SK-N-SH (cell line): ENCODE results near the gene EP400. TPM values are rescaled to one million over a fixed set of nuclear protein-coding genes. Genes with fewer than 3 reads are reported as not detected.

Experiments used
- CTCF ChIA-PET: fragments of 300-600, 350-600 bp; formaldehyde crosslinking; extraction: SDS; loops from one replicate; lab custom pipeline; 2021; lab: Yijun Ruan, JAX
- POLR2A ChIA-PET: fragments of 350-600 bp; sonication (Branson Sonifier 250); formaldehyde crosslinking; extraction: SDS; loops from one replicate; lab custom pipeline; 2020; ENCODE audit warnings: antibody characterized with exemption, inconsistent platforms; lab: Yijun Ruan, JAX
- DNase-seq: peaks from one replicate; pipeline ENCODE4 v3.0.0; 2012
- H2AFZ ChIP-seq: fragments of 200-600 bp; sonication (generic); 2 replicates; pipeline ENCODE4 v1.8.1; 2016; ENCODE audit warnings: antibody characterized with exemption, mild to moderate bottlenecking, low read depth
- H3F3A ChIP-seq: fragments of 200-600 bp; sonication (generic); replicated peaks from 2 replicates; pipeline ENCODE3; 2016; ENCODE audit warnings: antibody characterized with exemption, mild to moderate bottlenecking; ENCODE audit not compliant: insufficient read depth
- H3K27ac ChIP-seq, 2 experiments: fragments of 200-500 bp in 1 of 2; fragments of 200-600 bp in 1 of 2; sonication (Bioruptor generic) in 1 of 2; sonication (generic), shearing (Covaris generic) in 1 of 2; 2 replicates each; pipeline versions ENCODE4 v1.5.1 to v1.6.1; 2014 to 2016; ENCODE audit warnings: low read depth in 2 of 2, inconsistent platforms in 1 of 2, low read length in 1 of 2, mild to moderate bottlenecking in 1 of 2, mixed read lengths in 1 of 2
- H3K27me3 ChIP-seq: fragments of 200-600 bp; sonication (generic), shearing (Covaris generic); 2 replicates; pipeline ENCODE4 v1.6.1; 2016; ENCODE audit warnings: mixed run types; ENCODE audit not compliant: insufficient read depth
- H3K36me3 ChIP-seq, 2 experiments: fragments of 200-500 bp in 1 of 2; fragments of 200-600 bp in 1 of 2; sonication (Bioruptor generic) in 1 of 2; sonication (generic) in 1 of 2; replicated peaks in 1 of 2; 2 replicates each; pipeline versions ENCODE3 to v1.5.1; 2014 to 2016; ENCODE audit warnings: low read length in 1 of 2, mild to moderate bottlenecking in 1 of 2; ENCODE audit not compliant: insufficient read depth in 2 of 2, control insufficient read depth in 1 of 2
- H3K4me1 ChIP-seq, 2 experiments: fragments of 200-500 bp in 1 of 2; fragments of 200-600 bp in 1 of 2; sonication (Bioruptor generic) in 1 of 2; sonication (generic), shearing (Covaris generic) in 1 of 2; 2 replicates each; pipeline versions ENCODE4 v1.5.1 to v1.6.1; 2014 to 2016; ENCODE audit warnings: low read depth in 1 of 2, low read length in 1 of 2, mixed run types in 1 of 2; ENCODE audit not compliant: insufficient read depth in 2 of 2, control insufficient read depth in 1 of 2
- H3K4me2 ChIP-seq: fragments of 200-600 bp; sonication (generic), shearing (Covaris generic); 2 replicates; pipeline ENCODE4 v1.6.1; 2017; ENCODE audit warnings: mixed run types
- H3K4me3 ChIP-seq, 2 experiments: fragments of 200-500 bp in 1 of 2; fragments of 200-600 bp in 1 of 2; sonication (Bioruptor generic) in 1 of 2; sonication (generic), shearing (Covaris generic) in 1 of 2; 2 replicates each; pipeline versions ENCODE4 v1.5.1 to v1.8.1; 2014 to 2016; ENCODE audit warnings: low read depth in 2 of 2, inconsistent platforms in 1 of 2, low read length in 1 of 2, mild to moderate bottlenecking in 1 of 2, mixed read lengths in 1 of 2, moderate library complexity in 1 of 2
- H3K79me2 ChIP-seq: fragments of 200-600 bp; sonication (generic); 2 replicates; pipeline ENCODE4 v1.8.1; 2017; ENCODE audit warnings: mild to moderate bottlenecking; ENCODE audit not compliant: insufficient read depth
- H3K9ac ChIP-seq: fragments of 200-600 bp; sonication (generic); 2 replicates; pipeline ENCODE4 v1.6.1; 2017; ENCODE audit warnings: mixed run types
- H3K9me2 ChIP-seq: fragments of 200-600 bp; sonication (generic); 2 replicates; pipeline ENCODE4 v1.6.1; 2017; ENCODE audit warnings: mixed run types
- H3K9me3 ChIP-seq: fragments of 200-600 bp; sonication (generic); 2 replicates; pipeline ENCODE4 v1.6.1; 2017; ENCODE audit warnings: mixed run types, mild to moderate bottlenecking, moderate library complexity
- H4K20me1 ChIP-seq: fragments of 200-600 bp; sonication (generic); 2 replicates; pipeline ENCODE4 v1.6.1; 2017; ENCODE audit warnings: mild to moderate bottlenecking, mixed run types; ENCODE audit not compliant: insufficient read depth
- CHD2 ChIP-seq: fragments of 150-350 bp; IDR thresholded peaks from 2 replicates; pipeline ENCODE4 v1.6.1; 2018; ENCODE audit warnings: low read length; ENCODE audit not compliant: partially characterized antibody
- EZH2phosphoT487 ChIP-seq: fragments of 200-600 bp; sonication (generic); IDR thresholded peaks from 2 replicates; pipeline ENCODE4 v1.6.1; 2017; ENCODE audit warnings: low read depth, mixed run types, mild to moderate bottlenecking, antibody characterized with exemption, moderate library complexity, borderline replicate concordance
- FOXJ3 ChIP-seq: sonication (generic); formaldehyde crosslinking; IDR thresholded peaks from 2 replicates; pipeline ENCODE4 v1.5.1; 2020; ENCODE audit warnings: mild to moderate bottlenecking, missing genetic modification reagents
- GATA2 ChIP-seq: sonication (generic); formaldehyde crosslinking; IDR thresholded peaks from 2 replicates; pipeline ENCODE4 v1.5.0; 2020; ENCODE audit warnings: mild to moderate bottlenecking, missing genetic modification reagents
- MXI1 ChIP-seq: IDR thresholded peaks from 2 replicates; pipeline ENCODE4 v1.6.1; 2012; ENCODE audit warnings: mild to moderate bottlenecking, low read depth, low read length, improper control_type of control experiment
- NRF1 ChIP-seq: IDR thresholded peaks from 2 replicates; pipeline ENCODE4 v1.6.1; 2012; ENCODE audit warnings: low read depth, mild to moderate bottlenecking, low read length
- POLR2AphosphoS5 ChIP-seq: IDR thresholded peaks from 2 replicates; pipeline ENCODE4 v1.6.1; 2012; ENCODE audit warnings: low read depth, low read length
- REST ChIP-seq: IDR thresholded peaks from 2 replicates; pipeline ENCODE4 v1.6.1; 2012; ENCODE audit warnings: mild to moderate bottlenecking, low read depth, low read length, moderate library complexity
- TAF1 ChIP-seq: IDR thresholded peaks from 2 replicates; pipeline ENCODE4 v1.6.1; 2012; ENCODE audit warnings: low read depth, mild to moderate bottlenecking, low read length, moderate library complexity, borderline replicate concordance
- TEAD4 ChIP-seq: IDR thresholded peaks from 2 replicates; pipeline ENCODE4 v1.4.0; 2012; ENCODE audit warnings: mild to moderate bottlenecking, borderline replicate concordance; ENCODE audit not compliant: insufficient read depth
- WGBS: methylation state at CpG from one replicate; pipeline ENCODE4 v1.1.6; 2017; ENCODE audit warnings: low lambda C conversion rate; 5-methylcytosine and 5-hydroxymethylcytosine counted together
- polyA plus RNA-seq, 3 experiments: library from polyadenylated mRNA; depleted of rRNA; stranded (reverse); fragments of >200 nt; gene quantifications; 2 replicates each; pipeline ENCODE4 v1.2.3, GENCODE V29; 2012
- TF ChIP-seq, protein P1 (sequence below): IDR thresholded peaks from 2 replicates; pipeline ENCODE4 v1.4.0; 2012; ENCODE audit warnings: low read depth
- TF ChIP-seq, protein P2 (sequence below): fragments of 200-600 bp; sonication (generic); IDR thresholded peaks from 2 replicates; pipeline ENCODE4 v1.6.1; 2017; ENCODE audit warnings: antibody characterized with exemption, mild to moderate bottlenecking, moderate library complexity

The EP400 gene
- polyA plus RNA-seq, 1 of the 3 experiments (the other 2 are of a cell fraction), result 7.0 TPM

GRCh38 chr12:131963381-131963780 is 13.6 kb downstream of the EP400 start:
- Histone ChIP-seq H4K20me1 (peaks cover 84% of the 10 kb centered on the region), H3K9me2 (no peaks in the 10 kb centered on the region), H3K27ac (no peak overlapping the region), H3K9me3 (no peaks in the 10 kb centered on the region), H3K36me3 (peaks cover 15 to 18% of the 10 kb centered on the region in 2 experiments), H2AFZ (no peak overlapping the region), H3K4me3 (no peak overlapping the region), H3K4me2 (no peak overlapping the region), H3K27me3 (no peaks in the 10 kb centered on the region), H3K4me1 (peaks cover 8 to 17% of the 10 kb centered on the region in 2 experiments; a peak in 2 of 4 replicates), H3K79me2 (peaks cover 89% of the 10 kb centered on the region), H3F3A (peaks cover 10% of the 10 kb centered on the region), H3K9ac (no peak overlapping the region)
- CTCF ChIA-PET, result interaction anchor here (0.8 to 1.6 kb wide), 2 partner anchors 13 to 212 kb away, joined by 3 to 4 read pairs; partner anchors contain the start of gene EP400
- WGBS, result 93% methylated on average over 4 of the region's 4 CpGs
- POLR2A ChIA-PET, result no interaction called here
- DNase-seq, result no peak
- TF ChIP-seq NRF1, result no peak

DNA sequence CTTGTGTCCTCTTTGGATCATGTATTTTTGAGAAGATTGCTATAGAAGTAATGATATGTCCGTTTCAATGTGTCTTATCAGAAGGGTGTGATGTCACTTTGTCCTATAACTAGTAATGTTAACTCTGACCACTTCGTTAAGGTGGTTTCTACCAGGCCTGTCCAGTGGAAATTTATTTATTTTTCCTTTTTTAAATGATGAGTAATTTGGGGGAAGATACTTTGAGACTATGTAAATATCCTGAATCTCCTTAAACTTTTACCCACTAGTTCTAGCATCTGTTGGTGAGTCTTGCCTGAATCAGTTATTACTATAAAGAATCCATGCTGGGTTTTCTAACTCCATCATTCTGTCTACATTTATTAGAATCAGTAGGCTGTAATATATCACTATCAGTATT is 15.3 kb downstream of the EP400 start:
- TF ChIP-seq POLR2AphosphoS5 (no peak), TEAD4 (no peak), REST (no peak), NRF1 (no peak), MXI1 (no peak), FOXJ3 (CRISPR knock-in tag) (no peak), CHD2 (no peak), TAF1 (no peak), GATA2 (CRISPR knock-in tag) (no peak), EZH2phosphoT487 (no peak)
- TF ChIP-seq, protein P1, sequence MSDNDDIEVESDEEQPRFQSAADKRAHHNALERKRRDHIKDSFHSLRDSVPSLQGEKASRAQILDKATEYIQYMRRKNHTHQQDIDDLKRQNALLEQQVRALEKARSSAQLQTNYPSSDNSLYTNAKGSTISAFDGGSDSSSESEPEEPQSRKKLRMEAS, result no peak
- TF ChIP-seq, protein P2, sequence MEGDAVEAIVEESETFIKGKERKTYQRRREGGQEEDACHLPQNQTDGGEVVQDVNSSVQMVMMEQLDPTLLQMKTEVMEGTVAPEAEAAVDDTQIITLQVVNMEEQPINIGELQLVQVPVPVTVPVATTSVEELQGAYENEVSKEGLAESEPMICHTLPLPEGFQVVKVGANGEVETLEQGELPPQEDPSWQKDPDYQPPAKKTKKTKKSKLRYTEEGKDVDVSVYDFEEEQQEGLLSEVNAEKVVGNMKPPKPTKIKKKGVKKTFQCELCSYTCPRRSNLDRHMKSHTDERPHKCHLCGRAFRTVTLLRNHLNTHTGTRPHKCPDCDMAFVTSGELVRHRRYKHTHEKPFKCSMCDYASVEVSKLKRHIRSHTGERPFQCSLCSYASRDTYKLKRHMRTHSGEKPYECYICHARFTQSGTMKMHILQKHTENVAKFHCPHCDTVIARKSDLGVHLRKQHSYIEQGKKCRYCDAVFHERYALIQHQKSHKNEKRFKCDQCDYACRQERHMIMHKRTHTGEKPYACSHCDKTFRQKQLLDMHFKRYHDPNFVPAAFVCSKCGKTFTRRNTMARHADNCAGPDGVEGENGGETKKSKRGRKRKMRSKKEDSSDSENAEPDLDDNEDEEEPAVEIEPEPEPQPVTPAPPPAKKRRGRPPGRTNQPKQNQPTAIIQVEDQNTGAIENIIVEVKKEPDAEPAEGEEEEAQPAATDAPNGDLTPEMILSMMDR, result no peak
- Histone ChIP-seq H3K27me3 (no peaks in the 10 kb centered on the region), H3K36me3 (peaks cover 15 to 18% of the 10 kb centered on the region in 2 experiments), H3K9me2 (no peaks in the 10 kb centered on the region), H3K27ac (no peak overlapping the region; a peak in 1 of 4 replicates), H3K4me2 (no peak overlapping the region), H4K20me1 (peaks cover 84% of the 10 kb centered on the region), H3K9ac (no peak overlapping the region), H3K9me3 (no peaks in the 10 kb centered on the region), H3F3A (peaks cover 10% of the 10 kb centered on the region), H3K79me2 (peaks cover 89% of the 10 kb centered on the region), H3K4me1 (peaks cover 2 to 8% of the 10 kb centered on the region in 2 experiments; a peak in 2 of 4 replicates), H3K4me3 (no peak overlapping the region), H2AFZ (no peak overlapping the region)
- DNase-seq, result no peak
- 72% methylated on average over 2 of the region's 2 CpGs for WGBS
- CTCF ChIA-PET, result no interaction called here
- POLR2A ChIA-PET, result no interaction called here
